T-helper 2 cell (primary cell): ENCODE results near the gene PPP1R14C.

Experiments
- DNase-seq, 5 experiments: peaks; one replicate each; pipeline versions ENCODE4 v3.0.0 to v3.0.0-alpha.2; 2012 to 2022

PPP1R14C gene

DNA sequence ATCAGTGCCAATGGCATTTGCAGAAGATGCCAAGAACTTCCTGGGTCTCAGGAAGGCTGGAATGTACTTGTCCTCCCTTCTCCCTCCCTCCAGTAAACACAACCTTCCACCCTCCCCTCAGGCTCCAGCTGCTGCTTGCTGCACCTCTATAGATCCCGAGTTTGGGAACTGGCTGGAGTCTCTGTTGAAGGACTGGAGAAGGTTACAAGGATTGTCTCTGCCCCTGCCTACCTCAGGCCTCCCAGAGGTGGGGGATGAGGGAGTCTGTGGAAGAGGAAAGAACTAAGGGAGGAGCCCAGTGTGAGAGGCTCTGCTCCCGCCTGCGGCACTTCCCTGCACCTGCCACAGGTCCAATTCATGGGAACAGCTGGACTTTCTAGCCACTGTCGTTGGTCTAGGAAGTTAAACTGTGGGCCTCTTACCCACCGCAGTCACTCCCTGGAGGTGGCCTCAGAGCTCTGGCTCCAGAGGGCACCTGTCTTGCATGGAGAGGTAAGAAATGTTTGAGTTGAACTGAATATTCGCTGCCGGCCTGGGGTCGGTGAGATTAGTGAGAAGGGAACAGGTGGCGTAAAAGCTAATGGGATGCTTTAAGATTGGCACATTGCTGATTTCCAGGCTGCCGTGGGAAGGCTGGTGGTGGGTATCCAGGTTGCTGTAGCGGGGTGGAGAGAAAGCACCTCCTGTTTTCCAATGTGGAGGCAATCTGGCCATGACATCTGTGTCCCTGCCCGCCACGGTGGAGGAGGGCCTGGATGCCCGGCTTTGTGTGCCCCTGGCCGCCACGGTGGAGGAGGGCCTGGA, 54.3 kb downstream of the PPP1R14C start:
- DNase-seq = no peak

DNA sequence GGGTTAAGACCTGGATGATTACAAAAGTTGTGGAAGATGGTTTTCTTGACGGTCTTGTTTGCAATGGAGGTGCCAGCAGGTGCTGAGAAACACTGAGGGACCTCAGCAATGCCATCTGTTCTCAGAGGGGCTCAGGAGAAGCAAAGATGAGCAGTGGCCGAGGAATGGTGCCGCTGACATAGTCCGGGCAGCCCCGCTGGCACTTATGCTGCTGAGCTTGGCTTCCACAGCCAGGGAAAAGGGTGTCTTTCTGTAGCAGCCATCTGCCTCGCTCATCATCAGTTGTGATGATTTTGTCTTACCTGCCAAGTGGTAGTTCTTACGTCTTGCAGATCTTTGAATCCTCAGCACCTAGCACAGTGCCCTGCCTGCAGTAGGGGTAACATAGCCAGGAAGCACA, 55.7 kb downstream of the PPP1R14C start:
- DNase-seq = no peak

DNA sequence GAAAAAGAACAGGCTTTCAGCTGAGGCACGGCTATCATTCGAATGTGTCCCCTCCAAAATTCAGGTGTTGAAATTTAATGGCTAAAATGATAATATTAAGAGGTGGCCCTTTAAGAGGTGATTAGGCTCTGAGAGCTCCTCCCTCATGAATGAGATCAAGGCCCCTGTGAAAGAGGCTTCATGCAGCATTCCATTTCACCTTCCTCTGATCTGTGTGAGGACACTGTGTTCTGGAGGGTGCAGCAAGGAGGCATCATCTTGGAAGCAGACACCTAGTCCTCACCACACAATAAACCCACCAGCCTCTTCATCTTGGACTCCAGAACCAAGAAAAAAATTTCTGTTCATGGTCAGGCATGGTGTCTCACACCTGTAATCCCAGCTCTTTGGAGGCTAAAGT, 56.4 kb downstream of the PPP1R14C start:
- DNase-seq = no peak

DNA sequence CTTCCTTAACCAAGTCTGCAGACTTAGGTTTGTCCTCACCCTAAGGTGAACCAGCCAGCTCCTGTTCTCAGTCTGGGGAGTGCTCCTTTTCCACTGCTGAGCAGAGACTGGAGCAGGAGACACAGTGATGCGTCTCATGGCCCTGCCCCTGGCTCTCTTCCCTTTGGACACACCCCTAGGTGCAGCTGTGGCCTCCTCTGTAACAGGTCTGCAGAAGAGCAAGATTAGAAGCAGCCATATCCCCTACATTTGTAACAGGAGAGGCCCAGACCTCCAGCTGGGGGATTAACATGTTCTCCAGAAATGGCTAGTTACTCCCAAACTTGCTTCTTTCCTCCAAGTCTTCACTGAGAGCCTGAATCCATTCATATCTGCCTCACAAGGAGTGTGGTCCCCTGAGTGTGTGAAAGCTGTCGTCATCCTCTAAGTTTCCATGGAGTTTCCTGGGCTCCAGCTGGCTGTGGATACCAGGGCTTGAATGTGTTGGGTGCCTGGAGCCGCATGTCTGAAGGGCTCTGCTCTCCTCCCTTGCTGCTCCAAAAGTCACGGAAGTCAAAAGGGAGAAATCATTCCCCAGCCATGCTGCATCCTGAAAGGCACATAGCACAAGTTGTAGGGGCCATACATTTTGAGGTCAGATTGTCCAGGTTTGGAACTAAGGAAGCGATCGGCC, 57.7 kb downstream of the PPP1R14C start:
- no peak for DNase-seq

DNA sequence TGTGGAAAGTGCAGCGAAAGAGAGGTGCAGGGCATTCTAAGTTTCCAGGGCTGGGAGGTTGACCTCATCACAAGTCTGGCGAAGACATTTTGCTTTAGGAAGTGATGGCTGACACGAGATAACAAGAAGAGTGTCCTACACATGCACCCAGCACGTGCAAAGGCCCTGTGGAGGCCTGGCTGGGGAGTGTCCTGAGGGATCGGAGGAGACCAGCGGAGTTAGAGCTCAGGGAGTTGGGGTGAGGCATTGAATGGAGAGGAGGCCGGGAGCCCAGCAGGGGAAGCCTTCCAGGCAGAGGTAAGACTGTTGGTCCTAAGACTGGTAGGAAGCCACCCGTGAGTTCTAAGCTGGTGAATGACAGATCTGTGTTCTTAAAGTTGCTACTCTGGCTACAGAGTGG, 58.4 kb downstream of the PPP1R14C start:
- no peak for DNase-seq

DNA sequence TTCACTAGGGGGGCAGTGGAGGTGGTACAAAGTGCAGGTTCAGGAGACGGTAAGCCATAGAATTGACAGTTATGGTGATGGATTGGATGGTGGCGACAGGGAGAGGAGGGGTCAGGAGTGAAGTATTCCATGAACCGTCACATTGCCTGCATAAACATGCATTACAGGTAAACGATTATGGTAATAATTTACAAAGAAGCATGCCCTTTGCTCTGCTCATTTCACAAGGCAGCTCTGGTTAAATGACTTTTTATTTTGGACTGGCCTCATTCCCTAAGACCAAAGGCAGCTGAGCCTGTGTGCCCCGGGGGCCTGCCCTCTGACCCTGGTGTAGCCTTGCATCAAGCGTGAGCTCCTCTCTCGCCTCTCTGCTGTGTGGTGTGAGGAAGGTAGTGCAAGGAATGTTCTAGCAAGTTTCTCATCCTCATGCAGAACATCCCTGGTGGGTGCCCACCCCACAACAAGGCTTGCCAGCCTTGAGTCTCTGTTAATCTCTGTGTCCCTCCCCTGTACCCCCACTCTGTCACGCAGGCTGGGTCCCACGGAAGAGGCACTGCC, 59.0 kb downstream of the PPP1R14C start:
- DNase-seq = no peak

DNA sequence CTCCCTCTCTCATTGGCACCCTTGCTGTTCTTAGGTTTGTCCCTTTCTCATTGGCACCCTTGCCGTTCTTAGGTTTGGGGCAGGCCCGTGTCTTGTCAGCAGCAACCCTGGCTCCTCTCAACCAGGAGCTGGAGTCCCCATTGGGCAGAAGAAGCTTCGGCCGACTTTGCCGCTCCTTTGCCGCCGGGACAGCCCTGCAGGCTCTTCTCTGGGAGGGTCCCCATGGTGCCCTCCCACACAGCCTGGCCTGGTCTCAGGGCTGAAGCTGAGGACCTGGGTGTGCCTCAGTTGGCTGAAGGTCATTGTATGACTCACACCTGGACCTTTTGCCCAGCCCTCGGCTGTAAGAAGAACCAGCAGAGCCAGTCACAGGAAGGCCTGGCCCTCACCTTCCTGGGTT, 59.6 kb downstream of the PPP1R14C start:
- no peak for DNase-seq

DNA sequence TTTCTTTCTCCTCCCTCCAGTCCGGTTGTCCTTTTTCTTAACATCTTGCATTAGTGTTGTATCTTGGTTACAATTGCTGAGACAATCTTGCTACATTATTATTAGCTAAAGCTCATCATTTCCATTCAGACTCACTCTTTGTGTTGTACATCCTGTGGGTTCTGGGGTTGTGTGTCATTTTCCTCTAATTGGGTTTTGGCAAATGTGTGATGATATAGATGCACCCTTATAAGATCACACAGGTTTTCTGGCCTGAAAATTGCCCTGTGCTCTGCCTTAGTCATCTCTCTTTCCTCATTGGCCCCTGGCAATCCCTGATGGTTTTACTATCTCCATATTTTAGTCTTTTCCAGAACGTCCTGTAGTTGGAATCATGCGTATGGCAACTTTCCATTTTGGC, 60.1 kb downstream of the PPP1R14C start:
- DNase-seq = no peak

DNA sequence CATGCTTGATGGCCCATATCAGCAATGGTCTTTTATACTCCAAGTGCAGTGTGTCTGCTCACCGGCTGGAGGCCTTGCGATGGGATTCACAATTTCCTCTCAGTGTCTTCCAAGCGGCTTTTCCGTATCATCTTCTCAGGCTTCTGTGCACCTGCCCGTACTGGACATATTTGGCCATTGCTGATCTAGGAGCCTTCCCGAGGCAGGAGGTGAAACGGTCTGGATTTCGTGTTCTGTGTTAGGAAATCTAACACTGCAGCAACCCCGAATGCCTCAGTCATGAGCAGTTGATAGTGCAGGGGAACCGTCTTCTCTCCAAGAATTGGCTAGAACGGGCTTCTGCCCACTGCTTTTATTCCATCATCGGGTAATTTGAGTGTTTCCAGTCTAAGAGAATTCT, 60.5 kb downstream of the PPP1R14C start:
- no peak for DNase-seq

DNA sequence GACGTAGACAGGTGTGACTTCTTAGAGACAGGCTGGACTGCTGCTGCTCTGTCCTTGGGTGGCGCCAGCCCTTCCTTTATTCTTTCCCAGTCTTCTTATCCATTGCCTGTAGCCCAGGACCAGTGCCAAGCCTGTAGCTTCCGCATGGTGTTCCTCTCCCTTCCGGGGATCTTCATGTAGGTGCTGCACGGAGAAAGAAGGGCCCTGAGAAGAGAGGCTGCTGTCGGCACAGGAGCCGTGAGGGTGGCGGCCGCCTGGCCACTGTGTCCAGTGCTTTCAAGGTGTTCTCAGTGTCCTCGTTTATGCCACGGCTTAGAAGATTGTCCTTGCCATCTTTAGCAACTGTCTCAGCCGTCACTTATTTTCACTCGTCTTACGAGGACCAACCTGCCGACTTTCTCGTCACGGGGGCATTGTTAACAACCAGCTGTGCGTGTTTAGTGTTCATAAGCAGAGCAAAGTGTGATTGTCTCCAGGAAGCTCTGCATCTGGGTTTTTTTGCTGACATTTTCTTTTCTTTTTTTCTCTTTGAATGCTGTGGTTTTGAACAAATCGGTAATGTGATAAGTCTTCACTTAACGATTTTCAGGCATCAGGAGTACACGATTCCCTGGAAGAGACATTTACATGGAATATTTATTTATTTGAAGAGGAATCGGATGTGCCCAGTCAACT, 61.2 kb downstream of the PPP1R14C start:
- DNase-seq = no peak

DNA sequence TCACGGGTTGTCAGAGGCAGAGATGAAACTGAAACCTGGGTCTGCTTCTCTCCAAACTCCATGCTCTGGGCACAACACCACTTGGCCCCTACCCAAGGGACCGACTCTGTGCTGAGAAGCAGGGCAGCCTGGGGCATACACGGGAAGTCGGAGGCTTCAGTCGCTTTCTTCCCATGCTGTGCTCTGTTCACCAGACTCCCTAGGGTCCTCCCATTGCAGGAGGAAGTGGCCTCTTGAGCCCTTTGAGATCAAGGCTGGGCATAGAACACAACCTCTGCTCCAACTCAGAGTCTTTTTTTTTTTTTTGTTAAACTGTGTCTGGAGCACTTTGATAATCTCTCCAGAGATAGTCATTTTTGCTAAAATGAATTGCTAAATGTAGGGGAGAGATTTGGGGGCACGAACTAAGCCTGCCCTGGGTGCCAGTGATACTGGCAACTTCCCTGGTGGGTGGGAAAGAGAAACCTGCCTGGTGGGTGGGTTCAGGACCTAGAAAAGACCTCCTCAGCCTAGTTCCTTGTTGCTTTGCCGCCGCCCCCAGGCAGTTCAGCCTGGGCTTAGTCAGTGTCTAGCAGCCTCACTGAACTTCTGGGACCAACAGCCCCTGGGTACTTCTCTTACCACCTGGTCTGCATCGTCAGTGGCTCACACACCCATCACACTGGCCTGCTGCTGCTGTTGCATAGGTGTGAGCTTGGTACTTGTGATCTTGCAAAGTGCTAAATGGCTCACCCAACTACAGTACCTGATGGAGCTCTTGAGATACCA, 62.0 kb downstream of the PPP1R14C start:
- no peak for DNase-seq

DNA sequence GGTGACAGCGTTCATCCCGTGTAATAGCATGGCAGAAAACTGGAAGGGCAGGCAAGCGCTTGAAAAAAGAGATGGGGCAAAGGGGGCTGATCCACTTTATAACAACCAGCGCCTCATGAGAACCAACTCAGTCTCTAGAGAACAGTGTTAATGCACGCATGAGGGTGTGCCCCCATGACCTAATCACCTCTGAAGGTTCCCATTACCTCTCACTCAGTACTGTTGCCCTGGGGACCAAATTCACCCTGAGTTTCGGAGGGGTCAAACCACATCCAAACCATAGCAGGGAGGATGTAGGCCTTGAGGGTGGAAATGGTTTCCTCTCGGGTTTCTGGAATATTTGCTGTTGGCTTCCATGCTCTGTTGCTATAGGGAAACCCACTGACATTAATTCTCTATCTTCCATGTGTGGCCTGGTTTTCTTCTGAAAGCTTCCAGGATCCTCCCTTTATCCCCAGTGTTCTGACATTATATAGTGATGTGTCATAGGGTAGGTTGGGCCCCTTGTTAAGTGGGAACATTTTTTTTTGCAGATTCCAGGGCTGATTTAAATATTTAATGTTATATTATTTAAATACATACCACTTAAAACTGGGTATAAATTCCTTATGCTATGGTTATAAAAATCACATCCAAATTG, 65.2 kb downstream of the PPP1R14C start:
- DNase-seq = no peak

DNA sequence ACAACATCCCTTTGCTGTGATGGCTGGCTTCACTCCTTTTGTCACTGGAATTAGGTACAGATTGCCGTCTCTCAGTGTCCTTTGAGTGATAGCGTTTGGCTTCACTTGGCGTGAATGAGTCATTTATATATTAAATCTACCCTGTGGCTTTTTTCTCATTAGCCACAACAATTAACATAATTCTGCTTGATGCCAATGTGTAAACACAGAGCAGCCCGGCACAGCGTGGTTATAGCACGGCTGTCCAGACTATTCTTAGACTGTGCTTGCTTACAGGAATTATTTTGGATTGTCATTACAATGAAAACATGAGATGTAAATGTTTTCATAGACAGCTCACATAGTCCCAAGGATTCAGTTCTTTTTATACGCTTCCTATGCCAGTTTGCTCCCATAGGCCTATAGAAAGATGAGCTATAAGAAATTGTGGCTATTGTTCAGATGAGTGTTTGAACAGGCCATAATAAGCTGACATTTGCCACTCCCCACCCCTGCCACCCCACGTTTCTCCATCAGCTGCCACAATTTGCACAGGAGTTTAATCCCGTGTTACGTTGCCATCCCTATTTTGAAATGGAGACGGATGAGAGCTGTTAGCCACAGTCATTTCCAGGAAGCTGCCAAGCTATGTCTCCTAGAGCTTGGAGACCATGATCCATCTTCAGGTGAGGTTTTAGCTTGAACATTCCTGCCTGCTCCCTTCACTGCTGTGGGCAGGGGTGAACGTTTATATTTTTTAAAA, 65.9 kb downstream of the PPP1R14C start:
- no peak for DNase-seq

DNA sequence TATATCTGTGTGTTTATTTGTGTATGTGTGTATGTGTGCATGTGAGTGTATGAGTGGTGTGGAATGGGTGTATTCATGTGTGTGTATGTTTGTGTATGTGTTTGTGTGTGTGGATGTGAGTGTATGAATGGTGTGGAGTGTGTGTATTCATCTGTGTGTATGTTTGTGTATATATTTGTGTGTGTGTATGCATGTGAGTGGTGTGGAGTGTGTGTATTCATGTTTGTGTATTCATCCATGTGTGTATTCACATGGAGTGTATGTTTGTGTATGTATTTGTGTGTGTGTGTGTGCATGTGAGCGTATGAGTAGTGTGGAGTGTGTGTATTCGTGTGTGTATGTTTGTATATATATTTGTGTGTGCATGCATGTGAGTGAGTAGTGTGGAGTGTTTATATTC, 66.6 kb downstream of the PPP1R14C start:
- no peak for DNase-seq

DNA sequence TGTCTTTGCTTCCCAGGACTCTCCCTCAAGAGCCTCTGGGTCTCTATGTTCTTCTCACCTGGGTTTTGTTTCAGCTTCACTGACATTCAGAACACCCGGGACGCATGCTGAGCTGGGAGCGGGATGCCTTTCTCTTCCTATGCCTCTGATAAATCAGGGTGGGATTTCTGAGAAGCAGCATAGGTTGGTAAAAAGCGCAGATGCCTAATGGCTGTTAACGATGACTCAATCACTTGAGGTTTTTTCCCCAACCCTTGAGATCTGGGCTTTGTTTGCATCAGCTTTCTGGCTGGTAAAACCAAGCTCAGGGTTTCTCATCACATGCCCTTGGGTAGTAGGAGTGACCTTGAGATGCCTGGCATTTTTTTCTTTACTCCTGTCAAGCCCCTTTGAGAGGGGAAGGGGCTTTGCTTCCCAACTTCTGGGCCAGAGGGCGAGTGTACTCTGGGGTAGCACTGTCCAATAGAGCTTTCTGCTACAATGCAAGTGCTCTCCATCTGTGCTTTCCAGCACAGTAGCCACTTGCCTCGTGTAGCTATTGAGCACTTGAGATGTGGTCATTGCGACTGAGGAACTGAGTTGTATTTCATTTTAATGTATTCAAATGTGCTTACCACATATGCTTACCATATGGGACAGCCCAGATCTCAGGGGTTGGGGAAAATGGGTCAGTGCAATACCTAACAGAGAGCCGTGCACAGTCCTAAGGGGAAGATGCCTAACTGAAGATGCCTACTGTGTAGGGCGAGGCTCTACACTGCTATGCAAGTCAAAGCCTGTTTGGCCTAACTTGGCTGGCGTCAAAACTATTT, 69.1 kb downstream of the PPP1R14C start:
- DNase-seq = no peak

DNA sequence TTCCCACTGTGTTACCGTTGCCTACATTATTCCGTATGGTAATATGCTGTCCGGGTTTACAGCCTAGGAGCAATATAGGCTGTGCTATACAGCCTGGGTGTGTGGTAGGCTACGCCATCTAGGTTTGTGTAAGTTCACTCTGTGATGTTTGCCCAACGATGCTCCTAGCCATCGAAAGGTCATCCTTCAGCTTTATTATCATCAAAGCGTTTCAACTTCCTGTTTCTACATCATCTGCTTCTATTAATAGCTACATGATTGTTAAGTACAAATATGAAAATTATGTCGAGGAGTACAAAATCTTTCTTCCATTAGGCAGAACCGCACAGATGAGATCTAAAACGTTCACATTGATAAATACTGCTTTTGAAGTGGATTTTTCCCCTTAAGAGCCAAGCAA, 69.9 kb downstream of the PPP1R14C start:
- no peak for DNase-seq

DNA sequence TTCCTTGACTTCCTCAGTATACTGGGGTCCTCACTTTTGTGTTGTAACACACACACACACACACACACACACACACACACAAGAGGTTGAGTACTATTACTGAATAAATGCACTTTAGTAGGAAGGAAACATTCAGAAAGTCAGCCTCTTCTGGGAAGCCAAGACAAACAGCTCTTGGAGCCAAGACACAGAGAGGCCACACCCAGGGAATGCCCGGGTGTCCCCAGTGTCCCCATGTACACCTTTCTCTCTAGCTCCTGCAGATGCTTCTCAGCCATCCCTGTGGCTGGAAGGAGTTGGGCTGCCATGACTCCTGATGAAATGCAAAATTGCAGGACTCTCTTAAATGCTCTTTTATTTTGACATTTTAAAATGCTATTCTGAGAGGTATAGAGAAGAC, 70.5 kb downstream of the PPP1R14C start:
- no peak for DNase-seq

DNA sequence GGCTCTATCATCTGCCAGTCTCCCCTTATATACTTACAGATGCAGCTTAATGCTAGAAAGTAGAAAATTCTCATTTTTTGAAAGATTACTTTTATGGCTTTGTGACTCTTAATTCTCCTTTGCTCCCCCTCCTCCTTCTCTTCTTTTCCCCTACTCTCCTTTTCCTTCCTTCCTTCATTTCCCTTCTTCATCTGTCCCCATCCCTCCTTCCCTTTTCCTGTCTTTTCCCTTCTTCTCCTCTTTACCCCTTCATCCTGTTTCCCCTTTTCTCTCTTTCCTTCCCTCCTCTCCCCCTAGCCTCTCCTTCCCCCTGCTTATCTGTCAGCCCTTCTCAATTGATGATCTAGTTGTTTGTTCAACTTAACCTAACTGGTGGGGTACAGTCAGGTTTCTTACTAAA, 71.5 kb downstream of the PPP1R14C start:
- no peak for DNase-seq

DNA sequence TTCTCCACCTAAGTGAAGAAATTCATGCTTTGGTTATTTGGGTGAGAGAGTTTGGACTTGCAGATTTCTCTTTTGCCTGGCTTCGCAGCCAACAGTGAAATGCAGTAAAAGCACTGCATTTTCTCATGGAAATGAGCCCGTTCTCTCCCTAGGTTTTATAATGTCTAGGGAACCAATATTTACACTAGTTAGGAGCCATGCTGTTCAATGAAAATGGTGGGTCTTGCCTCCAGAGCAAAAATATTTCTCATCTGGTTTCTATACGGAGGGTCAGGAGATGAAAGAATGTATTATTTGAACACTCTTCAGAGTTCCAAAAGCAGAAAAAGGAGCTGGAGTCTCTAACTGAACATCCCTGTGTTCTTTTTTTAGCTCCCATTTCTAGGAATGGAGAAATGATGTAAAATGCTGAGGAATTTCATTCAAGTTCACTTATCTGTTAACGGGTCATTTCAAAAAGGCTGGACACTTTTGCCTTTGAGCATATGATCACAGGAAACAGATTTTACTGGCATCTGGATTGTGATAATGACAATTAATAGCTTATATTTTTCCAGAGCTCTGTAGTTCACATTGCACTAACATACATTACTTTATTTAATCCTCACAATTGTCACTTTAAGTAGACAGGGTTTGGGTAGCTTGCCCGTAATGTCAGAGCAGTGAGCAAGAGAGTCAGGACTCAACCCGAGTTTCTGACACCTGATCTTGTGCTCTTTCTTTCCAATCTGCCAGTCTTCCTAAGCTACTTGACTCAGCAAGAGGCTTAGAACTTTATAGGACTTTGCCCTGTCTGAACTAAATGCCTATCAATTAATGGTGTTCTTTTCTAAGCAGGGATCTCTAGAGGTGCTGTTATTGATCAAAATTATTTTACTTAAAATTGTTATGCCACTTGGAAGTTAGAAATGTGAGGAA, 78.0 kb downstream of the PPP1R14C start:
- no peak for DNase-seq

DNA sequence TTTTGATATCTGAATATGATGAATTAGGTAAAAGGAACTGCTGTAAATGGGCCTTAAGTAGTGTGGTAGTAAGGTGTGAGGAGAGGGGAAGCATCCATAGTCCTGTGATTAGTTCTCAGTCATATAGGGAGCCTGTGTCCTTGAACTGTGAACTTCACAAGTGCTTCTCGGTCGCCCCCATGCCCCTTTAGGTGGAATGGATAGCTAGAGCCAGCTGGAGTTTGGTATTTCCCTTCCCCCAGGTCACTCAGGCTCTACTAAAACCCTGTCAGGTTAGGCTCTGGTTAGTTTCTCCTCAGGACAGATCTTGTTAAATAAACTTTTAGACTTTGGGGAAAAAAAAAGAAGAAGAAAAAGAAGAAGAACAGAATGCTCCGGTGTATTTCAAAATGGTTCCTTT, 82.0 kb downstream of the PPP1R14C start:
- DNase-seq = no peak
